IPS-18a (cell line): ENCODE measurements around the gene BPIFB1.

Source experiments
- H3K27ac ChIP-seq: one replicate; pipeline ENCODE4 v1.5.1; 2013; ENCODE audit warnings: low read length
- H3K27me3 ChIP-seq: one replicate; pipeline ENCODE4 v1.6.1; 2013; ENCODE audit warnings: mild to moderate bottlenecking, low read length; ENCODE audit not compliant: control insufficient read depth, insufficient read depth
- H3K36me3 ChIP-seq: one replicate; pipeline ENCODE4 v1.6.1; 2013; ENCODE audit warnings: low read depth, low read length; ENCODE audit not compliant: control insufficient read depth
- H3K4me1 ChIP-seq: one replicate; pipeline ENCODE4 v1.6.1; 2013; ENCODE audit warnings: low read depth, low read length; ENCODE audit not compliant: control insufficient read depth
- H3K4me3 ChIP-seq: one replicate; pipeline ENCODE4 v1.5.1; 2013; ENCODE audit warnings: low read length
- H3K9ac ChIP-seq: one replicate; pipeline ENCODE4 v1.6.1; 2013; ENCODE audit warnings: mild to moderate bottlenecking, low read length, moderate library complexity
- H3K9me3 ChIP-seq: one replicate; pipeline ENCODE4 v1.6.1; 2013; ENCODE audit warnings: low read depth, low read length; ENCODE audit not compliant: control insufficient read depth

Gene BPIFB1

GRCh38 chr20:33304046-33304445 is 21.0 kb downstream of the BPIFB1 start:
- no peak overlapping the region for H3K27ac ChIP-seq
- no peak overlapping the region for H3K9ac ChIP-seq
- H3K9me3 ChIP-seq: no peaks in the 10 kb centered on the region
- no peaks in the 10 kb centered on the region for H3K27me3 ChIP-seq
- H3K4me1 ChIP-seq: no peaks in the 10 kb centered on the region
- H3K36me3 ChIP-seq: no peaks in the 10 kb centered on the region
- no peak overlapping the region for H3K4me3 ChIP-seq

- Histone ChIP-seq H3K4me1 (no peaks in the 10 kb centered on the region), H3K9me3 (no peaks in the 10 kb centered on the region), H3K27ac (no peak overlapping the region)
These were observed 22.6 kb downstream of the BPIFB1 start for GRCh38 chr20:33305589-33306057.

DNA sequence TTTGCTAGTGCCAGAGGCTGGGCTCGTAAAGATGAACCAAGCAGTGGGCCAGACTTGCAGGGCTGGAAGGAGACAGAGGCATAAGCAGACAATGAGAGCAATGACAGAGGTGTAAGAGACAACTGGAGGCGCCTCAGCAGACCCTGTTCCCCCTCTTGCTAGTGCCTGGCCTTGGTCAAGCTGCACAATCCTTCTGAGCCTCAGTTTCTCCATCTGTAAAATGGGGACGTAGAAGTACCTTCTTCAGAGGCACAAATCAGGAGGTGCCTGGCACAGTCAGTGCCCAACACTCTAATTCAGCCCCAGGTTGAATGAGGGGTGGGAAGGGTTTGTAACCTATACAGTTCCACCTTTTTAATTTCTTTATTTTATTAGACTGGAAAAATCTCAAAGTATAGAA is 23.2 kb downstream of the BPIFB1 start:
- H3K27ac ChIP-seq: no peak overlapping the region
- H3K9ac ChIP-seq: no peak overlapping the region
- no peaks in the 10 kb centered on the region for H3K9me3 ChIP-seq
- no peaks in the 10 kb centered on the region for H3K27me3 ChIP-seq
- no peak overlapping the region for H3K4me3 ChIP-seq
- no peaks in the 10 kb centered on the region for H3K4me1 ChIP-seq
- no peaks in the 10 kb centered on the region for H3K36me3 ChIP-seq

More at GRCh38 chr20:33305589-33306057, 22.6 kb downstream of the BPIFB1 start:
- Histone ChIP-seq H3K4me3 (no peak overlapping the region), H3K36me3 (no peaks in the 10 kb centered on the region), H3K9ac (no peak overlapping the region), H3K27me3 (no peaks in the 10 kb centered on the region)

DNA sequence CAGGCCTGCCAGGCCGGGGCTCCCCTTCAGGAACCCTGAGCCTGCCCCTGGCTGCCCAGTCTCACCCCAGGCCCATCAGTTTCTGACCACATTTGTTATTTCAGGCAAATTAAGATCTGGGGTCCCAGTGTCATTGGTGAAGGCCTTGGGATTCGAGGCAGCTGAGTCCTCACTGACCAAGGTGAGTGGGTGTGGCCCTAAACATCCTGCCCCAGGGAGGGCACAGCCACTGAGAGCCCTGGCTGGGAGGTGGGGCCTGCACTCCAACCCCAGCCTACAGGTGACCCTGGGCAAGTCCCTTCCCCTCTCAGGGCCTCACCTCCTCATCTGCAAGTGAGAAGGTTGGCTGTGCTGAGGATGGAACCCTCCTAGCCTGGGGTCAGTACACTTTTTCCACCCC is 23.8 kb downstream of the BPIFB1 start:
- H3K9ac ChIP-seq: no peak overlapping the region
- no peaks in the 10 kb centered on the region for H3K4me1 ChIP-seq
- H3K4me3 ChIP-seq: no peak overlapping the region
- no peaks in the 10 kb centered on the region for H3K9me3 ChIP-seq
- no peak overlapping the region for H3K27ac ChIP-seq
- H3K36me3 ChIP-seq: no peaks in the 10 kb centered on the region
- no peaks in the 10 kb centered on the region for H3K27me3 ChIP-seq

DNA sequence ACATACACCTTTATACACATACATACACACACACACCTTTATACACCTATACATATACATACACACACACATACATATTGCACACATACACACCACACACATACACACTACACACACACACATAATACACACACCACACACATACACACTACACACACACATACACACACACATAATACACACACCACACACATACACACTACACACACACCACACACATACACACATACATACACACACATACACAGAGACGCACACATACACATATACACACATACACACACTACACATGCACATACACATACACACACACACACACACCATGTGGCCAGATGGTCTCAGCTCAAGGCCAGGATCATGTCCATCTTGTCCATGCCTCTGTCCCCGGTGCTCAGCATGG is 25.7 kb downstream of the BPIFB1 start:
- Histone ChIP-seq H3K36me3 (no peaks in the 10 kb centered on the region), H3K9ac (no peak overlapping the region), H3K27me3 (no peaks in the 10 kb centered on the region), H3K9me3 (no peaks in the 10 kb centered on the region), H3K4me1 (no peaks in the 10 kb centered on the region), H3K27ac (no peak overlapping the region), H3K4me3 (no peak overlapping the region)

DNA sequence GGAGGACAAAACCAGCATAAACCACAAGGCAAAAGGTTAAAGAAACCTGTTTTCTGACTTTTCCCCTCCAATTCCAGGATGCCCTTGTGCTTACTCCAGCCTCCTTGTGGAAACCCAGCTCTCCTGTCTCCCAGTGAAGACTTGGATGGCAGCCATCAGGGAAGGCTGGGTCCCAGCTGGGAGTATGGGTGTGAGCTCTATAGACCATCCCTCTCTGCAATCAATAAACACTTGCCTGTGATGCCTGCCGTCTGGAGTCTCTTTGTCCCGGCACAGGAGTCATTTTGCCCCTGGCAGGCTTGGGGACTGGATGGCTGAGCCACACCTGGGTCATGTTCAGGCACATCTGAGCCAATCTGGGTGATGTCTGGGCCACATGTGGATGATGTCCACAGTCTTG is 26.6 kb downstream of the BPIFB1 start:
- H3K9me3 ChIP-seq: no peaks in the 10 kb centered on the region
- H3K27ac ChIP-seq: no peak overlapping the region
- H3K4me3 ChIP-seq: no peak overlapping the region
- H3K4me1 ChIP-seq: no peaks in the 10 kb centered on the region
- no peaks in the 10 kb centered on the region for H3K27me3 ChIP-seq
- no peak overlapping the region for H3K9ac ChIP-seq
- H3K36me3 ChIP-seq: no peaks in the 10 kb centered on the region

DNA sequence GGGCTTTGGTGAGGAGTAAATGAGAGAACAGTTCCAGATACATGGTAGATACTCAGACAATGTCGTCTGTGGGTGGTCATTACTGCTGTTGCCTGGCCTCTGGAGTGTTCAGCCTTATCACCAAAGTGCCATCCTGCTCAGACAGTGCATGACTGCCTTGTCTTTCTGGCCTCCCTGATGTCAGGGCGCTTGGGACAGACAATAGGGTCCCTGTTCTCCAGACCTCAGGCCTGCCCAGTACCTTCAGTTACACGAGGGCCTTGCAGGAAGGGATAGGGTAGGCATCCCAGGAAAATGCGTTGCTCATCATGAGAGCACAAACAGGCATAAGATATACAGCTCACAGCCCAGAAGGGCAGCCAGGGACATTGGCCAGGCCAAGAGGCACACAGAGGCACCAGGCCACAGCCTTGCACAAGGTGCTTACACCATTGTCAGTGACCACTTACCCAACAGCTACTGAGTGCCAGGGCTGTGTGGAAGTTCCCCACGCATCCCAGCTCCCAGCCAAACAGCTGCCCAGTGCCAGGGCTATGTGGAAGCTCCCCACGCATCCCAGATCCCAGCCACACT is 27.4 kb downstream of the BPIFB1 start:
- no peaks in the 10 kb centered on the region for H3K27me3 ChIP-seq
- H3K9me3 ChIP-seq: no peaks in the 10 kb centered on the region
- no peak overlapping the region for H3K27ac ChIP-seq
- no peak overlapping the region for H3K9ac ChIP-seq
- no peak overlapping the region for H3K4me3 ChIP-seq
- no peaks in the 10 kb centered on the region for H3K36me3 ChIP-seq
- no peaks in the 10 kb centered on the region for H3K4me1 ChIP-seq

DNA sequence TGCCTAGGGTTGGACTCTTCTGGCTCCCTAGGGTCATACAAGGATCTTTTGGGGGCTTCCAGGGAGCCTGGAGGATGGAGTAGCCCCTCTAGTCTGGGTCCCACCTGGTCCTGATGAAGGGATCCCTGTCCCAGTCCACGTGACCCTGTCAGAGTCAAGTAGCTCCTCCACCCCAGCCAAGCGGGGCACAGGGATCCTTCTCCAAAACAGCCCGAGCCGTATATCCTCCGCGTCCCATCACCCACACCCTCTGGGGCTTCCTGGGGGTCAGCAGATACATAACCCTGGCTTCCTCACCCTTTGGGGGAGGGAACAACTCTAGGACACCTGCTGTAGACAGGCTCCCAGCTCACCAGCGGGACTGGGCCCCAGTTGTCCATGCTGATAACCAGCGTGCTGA is 28.0 kb downstream of the BPIFB1 start:
- Histone ChIP-seq H3K27ac (no peak overlapping the region), H3K36me3 (no peaks in the 10 kb centered on the region), H3K9ac (no peak overlapping the region), H3K9me3 (no peaks in the 10 kb centered on the region), H3K4me1 (no peaks in the 10 kb centered on the region), H3K27me3 (no peaks in the 10 kb centered on the region), H3K4me3 (no peak overlapping the region)

- no peaks in the 10 kb centered on the region for H3K27me3 ChIP-seq
- no peak overlapping the region for H3K9ac ChIP-seq
- H3K4me3 ChIP-seq: no peak overlapping the region
- no peak overlapping the region for H3K27ac ChIP-seq
- H3K36me3 ChIP-seq: no peaks in the 10 kb centered on the region
- no peaks in the 10 kb centered on the region for H3K9me3 ChIP-seq
- no peaks in the 10 kb centered on the region for H3K4me1 ChIP-seq
These were observed 29.0 kb downstream of the BPIFB1 start for GRCh38 chr20:33311996-33312395.

DNA sequence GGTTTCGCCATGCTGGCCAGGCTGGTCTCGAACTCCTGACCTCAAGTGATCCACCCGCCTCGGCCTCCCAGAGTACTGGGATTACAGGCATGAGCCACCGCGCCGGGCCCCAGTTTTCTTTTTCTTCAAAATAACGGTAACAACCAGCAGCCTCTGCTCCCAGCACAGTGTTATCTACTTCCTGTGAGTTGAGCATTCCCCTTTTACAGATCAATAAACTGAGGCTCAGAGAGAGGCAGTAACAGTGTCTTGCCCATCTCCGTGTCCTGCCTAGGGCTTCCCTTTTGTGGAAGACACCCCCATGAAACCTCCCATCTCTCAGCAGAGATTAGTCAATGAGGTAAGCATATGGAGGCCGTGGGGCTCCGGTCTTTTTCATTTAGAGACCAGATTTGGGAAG is 29.6 kb downstream of the BPIFB1 start:
- H3K27me3 ChIP-seq: no peaks in the 10 kb centered on the region
- no peaks in the 10 kb centered on the region for H3K9me3 ChIP-seq
- H3K36me3 ChIP-seq: no peaks in the 10 kb centered on the region
- H3K9ac ChIP-seq: no peak overlapping the region
- H3K4me3 ChIP-seq: no peak overlapping the region
- H3K27ac ChIP-seq: no peak overlapping the region
- H3K4me1 ChIP-seq: no peaks in the 10 kb centered on the region

DNA sequence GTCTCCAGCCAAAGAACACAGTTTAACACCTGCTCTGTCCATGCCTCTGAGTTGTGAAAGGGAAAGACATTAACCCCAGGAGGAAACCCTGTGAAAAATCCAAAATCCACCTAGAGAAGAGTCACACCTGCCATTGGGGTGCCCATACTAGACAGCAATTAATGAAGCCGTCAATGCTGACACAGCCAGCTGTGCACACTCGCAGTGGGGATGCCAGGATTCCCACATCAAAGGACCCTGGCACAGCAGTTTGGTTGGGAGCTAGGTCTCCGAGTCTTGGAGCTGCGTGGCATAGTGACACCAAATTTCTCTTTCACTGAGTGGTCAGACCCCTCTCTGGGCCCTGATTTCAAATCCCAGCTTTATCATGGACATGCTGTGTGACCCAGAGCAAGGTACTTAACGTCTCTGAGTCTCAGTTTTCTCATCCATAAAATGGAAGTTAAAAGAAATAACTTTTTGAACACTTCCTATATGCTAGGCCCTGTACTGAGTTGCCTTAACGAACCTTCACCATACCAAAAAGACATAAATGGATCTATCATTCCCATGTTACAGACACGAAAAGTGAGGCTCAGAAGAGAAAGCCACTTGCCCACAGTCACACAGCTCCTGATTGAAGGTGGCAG is 30.8 kb downstream of the BPIFB1 start:
- no peaks in the 10 kb centered on the region for H3K4me1 ChIP-seq
- H3K27ac ChIP-seq: no peak overlapping the region
- H3K27me3 ChIP-seq: no peaks in the 10 kb centered on the region
- H3K4me3 ChIP-seq: no peak overlapping the region
- H3K36me3 ChIP-seq: no peaks in the 10 kb centered on the region
- no peak overlapping the region for H3K9ac ChIP-seq
- no peaks in the 10 kb centered on the region for H3K9me3 ChIP-seq

DNA sequence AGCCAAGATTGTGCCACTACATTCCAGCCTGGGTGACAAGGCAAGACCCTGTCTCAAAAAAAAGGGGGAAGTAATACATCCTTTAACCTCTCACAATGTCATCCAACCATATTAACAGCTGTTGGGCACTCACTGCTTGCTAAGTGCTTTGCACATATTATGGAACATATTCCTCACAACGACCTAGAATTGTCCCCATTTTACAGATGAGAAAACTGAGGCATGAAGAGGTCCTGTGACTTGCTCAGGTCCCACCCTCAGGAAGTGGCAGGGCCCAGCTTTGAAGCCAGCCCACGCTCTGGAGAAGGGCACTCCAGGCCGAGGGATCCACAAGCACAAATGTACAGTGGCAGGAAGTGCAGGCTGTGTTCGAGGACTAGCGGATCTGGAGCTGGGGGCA is 33.3 kb downstream of the BPIFB1 start:
- no peaks in the 10 kb centered on the region for H3K9me3 ChIP-seq
- H3K4me3 ChIP-seq: no peak overlapping the region
- H3K9ac ChIP-seq: no peak overlapping the region
- H3K27ac ChIP-seq: no peak overlapping the region
- no peaks in the 10 kb centered on the region for H3K36me3 ChIP-seq
- H3K4me1 ChIP-seq: no peaks in the 10 kb centered on the region
- no peaks in the 10 kb centered on the region for H3K27me3 ChIP-seq
